DLD1 (cell line): ENCODE measurements around the gene CLDN4.
"Not testable (repeated sequence)": the region's sequence is repeated elsewhere in the genome, so short reads cannot be mapped to it uniquely, and the experiment has no call there.

Source experiments
- in situ Hi-C: cut with HindIII; loops from 2 replicates; pipeline ENCODE4 v1.10.0; 2017; ENCODE audit warnings: low sequenced_read_pairs

The CLDN4 gene, protein sequence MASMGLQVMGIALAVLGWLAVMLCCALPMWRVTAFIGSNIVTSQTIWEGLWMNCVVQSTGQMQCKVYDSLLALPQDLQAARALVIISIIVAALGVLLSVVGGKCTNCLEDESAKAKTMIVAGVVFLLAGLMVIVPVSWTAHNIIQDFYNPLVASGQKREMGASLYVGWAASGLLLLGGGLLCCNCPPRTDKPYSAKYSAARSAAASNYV

DNA sequence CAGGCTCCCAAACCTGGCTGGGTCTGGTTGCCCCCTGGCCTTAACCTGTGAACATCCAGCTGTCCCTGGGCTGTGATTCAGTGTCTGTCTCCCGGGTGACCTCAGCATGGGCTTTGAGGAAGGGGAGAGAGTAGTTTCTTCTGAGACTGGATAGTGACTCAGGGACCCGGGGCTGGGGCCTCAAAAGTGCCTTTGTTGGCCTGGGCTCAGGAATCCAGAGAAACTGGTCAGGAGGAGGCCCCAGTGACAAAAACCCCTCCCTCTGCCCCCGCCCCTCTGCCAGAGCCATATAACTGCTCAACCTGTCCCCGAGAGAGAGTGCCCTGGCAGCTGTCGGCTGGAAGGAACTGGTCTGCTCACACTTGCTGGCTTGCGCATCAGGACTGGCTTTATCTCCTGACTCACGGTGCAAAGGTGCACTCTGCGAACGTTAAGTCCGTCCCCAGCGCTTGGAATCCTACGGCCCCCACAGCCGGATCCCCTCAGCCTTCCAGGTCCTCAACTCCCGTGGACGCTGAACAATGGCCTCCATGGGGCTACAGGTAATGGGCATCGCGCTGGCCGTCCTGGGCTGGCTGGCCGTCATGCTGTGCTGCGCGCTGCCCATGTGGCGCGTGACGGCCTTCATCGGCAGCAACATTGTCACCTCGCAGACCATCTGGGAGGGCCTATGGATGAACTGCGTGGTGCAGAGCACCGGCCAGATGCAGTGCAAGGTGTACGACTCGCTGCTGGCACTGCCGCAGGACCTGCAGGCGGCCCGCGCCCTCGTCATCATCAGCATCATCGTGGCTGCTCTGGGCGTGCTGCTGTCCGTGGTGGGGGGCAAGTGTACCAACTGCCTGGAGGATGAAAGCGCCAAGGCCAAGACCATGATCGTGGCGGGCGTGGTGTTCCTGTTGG, at the start of gene CLDN4:
Gene CLDN4 (plus strand): TSS at position 316 of the 903 bp plus-strand sequence. CDS start 206 bp downstream, at position 522.
- in situ Hi-C loops, result no loop called here

DNA sequence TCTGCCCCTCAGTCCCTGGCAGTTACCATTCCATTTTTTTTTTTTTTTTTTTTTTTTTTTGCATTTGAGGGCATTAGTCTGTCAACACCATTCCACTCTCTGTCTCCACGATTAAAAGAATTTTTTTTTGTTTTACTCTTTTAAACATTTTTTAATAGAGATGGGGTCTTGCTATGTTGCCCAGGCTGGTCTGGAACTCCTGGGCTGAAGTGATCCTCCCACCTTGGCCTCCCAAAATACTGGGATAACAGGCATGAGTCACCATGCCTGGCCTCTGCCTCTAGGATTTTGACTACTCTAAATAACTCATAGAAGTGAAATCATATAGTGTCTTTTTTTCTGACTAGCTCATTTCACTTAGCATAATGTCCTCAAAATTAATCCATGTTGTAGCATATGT, 44.2 kb upstream of the CLDN4 start:
- in situ Hi-C loops, result no loop called here

DNA sequence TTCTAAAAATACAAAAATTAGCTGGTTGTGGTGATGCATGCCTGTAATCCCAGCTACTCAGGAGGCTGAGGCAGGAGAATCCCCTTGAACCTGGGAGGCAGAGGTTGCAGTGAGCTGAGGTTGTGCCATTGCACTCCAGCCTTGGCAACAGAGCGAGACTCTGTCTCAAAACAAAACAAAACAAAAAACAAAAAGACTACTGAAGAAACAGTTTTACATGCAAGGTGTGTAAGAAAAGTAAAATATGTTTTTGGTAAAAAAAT, 43.1 kb upstream of the CLDN4 start:
- in situ Hi-C loops, result not testable (repeated sequence)

DNA sequence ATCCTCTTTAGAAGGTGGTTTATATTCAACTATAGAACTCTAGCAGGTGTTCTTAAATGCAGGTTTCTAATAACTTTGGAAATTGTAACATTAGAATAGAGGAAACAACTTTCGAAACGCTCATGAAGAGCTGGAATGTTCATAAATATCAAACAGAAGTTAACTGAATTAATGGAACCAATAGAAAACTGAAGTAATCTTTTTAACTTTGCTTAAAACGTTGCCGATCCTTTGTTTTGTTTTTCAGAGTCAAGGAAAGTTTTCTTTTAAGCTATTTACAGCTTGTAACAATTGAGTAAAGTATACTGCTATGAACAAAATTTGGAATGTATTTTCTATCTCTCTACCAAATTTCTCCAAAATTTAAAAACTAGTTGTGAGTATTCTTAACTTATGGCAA, 41.7 kb upstream of the CLDN4 start:
- in situ Hi-C loops, result no loop called here

DNA sequence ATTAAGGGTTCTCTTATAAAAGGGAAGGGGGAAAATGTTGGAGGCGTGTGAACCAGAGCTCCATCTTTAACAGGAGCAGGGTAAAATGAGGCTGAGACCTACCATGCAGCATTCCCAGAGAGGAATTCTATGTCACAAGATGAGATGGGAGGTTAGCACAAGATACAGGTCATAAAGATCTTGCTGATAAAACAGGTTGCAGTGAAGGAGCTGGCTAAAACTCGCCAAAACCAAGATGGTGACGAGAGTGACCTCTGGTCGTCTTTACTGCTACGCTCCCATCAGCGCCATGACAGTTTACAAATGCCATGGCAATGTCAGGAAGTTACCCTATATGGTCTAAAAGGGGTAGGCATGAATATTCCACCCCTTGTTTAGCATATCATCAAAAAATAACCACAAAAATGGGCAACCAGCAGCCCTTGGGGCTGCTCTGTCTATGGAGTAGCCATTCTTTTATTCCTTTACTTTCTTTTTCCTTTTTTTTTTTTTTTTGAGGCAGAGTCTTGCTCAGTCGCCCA, 39.6 kb upstream of the CLDN4 start:
- in situ Hi-C loops, result not testable (repeated sequence)

DNA sequence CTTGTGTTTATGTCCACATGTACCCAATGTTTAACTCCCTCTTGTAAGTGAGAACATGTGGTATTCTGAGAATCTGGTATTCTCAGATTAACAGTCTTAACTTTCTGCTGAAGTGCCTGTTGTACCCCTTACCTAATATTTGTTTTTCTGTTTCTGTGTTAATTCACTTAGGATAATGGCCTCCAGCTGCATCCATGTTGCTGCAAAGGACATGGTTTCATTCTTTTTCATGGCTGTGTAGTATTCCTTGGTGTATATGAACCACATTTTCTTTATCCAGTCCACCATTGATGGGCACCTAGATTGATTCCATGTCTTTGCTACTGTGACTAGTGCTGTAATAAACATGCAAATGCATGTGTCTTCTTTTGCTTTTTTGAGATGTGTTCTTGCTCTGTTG, 35.6 kb upstream of the CLDN4 start:
- in situ Hi-C loops, result not testable (repeated sequence)

DNA sequence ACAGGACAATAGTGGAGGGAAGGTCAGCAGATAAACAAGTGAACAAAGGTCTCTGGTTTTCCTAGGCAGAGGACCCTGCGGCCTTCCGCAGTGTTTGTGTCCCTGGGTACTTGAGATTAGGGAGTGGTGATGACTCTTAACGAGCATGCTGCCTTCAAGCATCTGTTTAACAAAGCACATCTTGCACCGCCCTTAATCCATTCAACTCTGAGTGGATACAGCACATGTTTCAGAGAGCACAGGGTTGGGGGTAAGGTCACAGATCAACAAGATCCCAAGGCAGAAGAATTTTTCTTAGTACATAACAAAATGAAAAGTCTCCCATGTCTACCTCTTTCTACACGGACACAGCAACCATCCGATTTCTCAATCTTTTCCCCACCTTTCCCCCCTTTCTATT, 34.1 kb upstream of the CLDN4 start:
- in situ Hi-C loops, result not testable (repeated sequence)

DNA sequence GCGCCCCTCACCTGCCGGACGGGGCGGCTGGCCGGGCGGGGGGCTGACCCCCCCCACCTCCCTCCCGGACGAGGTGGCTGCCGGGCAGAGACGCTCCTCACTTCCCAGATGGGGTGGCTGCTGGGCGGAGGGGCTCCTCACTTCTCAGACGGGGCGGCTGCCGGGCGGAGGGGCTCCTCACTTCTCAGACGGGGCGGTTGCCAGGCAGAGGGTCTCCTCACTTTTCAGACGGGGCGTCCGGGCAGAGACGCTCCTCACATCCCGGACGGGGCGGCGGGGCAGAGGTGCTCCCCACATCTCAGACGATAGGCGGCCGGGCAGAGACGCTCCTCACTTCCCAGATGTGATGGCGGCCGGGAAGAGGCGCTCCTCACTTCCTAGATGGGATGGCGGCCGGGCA, 33.6 kb upstream of the CLDN4 start:
- in situ Hi-C loops, result not testable (repeated sequence)

DNA sequence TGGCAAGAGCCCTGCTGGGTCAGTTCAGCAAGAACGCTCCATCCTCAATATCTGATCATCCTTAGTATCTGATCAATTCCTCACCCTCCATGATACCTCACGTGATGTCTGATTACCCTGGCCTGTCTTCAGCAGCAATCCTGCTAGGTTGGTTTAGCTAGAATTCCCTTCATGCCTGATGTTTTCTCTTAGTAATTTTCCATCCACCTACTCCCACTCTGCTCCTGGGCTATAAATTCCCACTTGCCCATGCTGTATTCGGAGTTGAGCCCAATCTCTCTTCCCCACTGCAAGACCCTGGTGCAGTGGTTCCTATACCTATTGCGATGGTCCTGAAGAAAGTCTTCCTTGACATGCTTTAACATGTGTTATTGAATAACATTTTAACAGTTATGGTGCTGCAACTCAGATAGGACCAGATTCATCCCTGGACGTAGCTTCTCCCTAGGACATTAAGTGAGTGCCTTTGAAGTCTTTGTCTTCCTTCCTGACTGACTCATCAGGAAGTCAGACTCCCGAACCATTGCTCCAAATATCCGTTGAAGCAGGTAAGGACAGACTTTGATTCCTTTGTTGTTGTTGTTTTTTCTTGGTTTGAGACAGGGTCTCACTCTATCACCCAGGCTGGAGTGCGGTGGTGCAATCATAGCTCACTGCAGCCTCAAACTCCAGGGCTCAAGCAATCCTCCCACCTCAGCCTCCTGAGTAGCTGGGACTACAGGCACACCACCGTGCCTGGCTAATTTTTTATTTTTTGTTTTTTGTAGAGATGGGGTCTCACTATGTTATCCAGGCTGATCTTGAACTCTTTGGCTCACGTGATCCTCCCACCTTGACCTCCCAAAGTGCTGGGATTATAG, 31.3 kb upstream of the CLDN4 start:
- in situ Hi-C loops, result no loop called here

DNA sequence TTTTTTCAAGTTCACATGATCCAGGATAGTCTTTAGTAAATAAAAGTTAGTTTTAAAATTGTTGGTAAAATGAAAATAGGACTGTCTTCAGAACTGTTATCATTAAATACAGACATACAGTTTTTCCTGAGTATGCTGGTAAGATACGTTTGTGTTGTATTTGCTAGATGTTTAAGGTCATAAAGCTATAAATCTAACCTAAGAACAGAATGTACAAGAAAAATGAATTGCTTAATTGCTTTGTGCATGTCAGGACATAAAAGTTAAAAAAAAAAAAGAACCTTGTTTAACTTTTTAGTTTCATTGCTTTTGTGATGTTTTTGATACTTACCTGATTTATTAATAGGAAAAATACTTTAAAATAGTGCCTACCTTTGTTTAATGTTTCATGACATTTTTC, 29.2 kb upstream of the CLDN4 start:
- in situ Hi-C loops, result no loop called here

DNA sequence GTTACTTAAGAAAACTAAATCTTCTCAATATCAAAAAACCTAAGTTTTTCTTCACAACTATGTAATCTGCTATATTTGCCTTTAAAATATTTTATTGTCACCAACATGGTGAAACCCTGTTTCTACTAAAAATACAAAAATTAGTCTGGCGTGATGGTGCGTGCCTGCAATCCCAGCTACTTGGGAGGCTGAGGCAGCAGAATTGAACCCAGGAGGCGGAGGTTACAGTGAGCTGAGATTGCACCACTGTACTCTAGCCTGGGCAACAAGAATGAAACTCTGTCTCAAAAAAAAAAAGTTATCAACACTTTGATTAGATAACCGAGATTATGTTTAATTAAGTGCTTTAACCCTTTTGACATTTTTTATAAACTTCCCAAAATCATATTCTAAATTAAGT, 28.3 kb upstream of the CLDN4 start:
- in situ Hi-C loops, result no loop called here

DNA sequence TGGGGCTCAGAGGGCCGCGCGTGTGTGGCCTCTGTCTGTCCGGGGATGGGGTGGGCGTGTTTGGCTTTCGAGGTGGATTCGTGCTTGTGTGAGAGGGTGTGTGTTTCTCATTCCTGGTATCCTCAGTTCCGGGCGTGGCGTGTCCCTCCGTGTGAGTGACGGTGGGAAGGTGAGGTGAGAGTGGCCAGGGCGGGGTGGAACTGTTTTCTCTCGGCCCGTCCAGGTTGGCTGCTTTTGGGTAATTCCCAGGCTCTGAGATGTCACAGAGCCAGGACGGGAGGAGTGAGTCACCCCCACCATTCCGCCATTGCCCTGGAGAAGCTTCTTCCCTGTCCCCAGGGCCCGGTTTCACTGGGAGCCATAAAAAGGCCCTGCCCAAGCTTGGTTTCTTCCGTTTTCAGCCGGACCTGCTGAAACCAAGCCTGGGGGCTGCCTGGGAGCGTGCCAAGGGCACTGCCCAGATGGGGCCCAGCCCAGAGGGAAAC, 21.3 kb upstream of the CLDN4 start:
- in situ Hi-C loops, result no loop called here

DNA sequence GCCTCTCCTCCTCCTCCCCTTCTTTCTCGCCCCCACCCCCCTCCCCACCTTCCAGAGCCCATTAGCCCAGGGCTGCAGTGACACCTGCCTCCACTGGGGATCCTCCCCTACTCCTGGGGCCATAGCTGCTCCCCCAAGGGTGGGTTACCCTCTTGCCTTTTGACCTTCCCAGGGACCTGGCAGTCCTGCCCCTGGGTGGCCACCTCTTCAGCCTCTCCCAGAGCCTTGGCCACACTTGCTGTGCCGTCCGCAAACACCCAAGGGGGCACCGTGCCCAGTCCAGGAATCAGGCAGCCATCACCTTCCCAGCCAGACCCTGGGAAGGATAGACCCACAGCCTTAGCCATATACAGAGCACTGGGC, 19.8 kb upstream of the CLDN4 start:
- in situ Hi-C loops, result no loop called here

DNA sequence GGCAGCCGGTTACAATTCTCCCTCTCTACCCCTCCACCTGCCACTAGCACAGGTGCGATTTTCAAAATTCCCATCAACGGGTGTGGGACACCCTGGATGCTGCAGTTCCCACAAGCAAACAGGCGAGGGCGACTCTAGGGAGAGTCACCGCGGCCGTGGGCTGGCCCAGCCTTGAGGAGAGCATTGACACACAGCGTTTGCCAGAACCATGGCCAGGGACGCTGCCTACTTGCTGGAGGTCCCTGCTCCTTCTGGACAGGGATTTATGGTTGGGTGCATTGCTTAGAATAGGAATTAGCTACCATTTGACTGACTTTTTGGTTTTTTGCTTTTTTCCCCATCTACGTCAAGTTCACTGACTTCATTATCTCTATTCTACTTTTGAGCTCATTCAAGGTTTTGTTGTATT, 19.0 kb upstream of the CLDN4 start:
- in situ Hi-C loops, result no loop called here

DNA sequence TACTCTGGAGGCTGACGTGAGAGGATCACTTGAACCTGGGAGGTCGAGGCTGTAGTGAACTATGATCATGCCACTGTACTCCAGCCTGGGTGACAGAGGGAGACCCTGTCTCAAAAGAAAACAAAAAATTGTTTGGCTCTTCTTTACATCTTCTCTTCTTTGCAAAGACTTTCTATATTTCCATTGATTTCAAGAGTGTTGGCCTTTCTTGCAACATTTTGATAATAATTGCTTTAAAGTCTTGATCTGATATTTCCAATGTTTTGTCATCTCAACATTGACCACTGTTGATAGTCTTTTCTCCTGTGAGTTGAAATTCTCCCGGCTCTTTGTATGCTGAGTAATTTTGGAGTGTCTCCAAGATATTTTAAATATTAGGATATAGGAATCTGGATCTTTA, 17.8 kb upstream of the CLDN4 start:
- in situ Hi-C loops, result no loop called here

DNA sequence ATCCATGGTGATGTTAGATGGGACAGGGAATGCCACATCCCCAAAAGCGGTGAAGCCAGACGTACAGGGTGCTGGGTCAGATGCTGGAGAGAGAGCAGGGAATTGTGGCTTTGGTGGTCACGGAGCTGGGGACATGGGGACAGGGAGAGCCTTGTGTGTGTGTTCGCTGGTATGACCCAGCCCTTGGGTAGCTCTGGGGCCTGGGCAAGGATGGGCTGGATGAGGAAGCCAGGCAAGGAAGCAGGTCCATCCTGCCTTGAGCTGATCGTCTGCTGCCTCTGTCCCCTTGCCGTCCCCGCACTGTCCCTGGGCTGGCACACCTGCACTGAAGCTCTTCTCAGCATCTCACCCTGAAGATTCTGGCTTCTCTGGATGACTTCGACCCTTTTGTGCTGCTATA, 15.4 kb upstream of the CLDN4 start:
- in situ Hi-C loops, result no loop called here

DNA sequence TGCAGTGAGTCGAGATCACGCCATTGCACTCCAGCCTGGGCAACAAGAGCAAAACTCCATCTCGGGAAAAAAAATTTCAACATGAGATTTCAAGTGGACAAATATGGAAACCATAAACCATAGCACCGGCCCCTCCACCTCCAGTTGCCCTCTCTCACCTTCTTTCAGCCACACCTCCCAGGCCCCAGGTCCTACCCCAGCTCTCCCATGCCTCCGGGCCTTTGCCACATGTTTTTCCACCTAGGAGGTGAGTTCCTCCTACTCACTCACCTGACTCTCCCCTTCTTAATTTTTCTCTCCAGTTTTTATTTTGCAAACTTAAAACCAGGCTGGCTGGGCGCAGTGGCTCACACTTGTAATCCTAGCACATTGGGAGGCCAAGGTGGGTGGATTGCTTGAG, 13.7 kb upstream of the CLDN4 start:
- in situ Hi-C loops, result no loop called here

DNA sequence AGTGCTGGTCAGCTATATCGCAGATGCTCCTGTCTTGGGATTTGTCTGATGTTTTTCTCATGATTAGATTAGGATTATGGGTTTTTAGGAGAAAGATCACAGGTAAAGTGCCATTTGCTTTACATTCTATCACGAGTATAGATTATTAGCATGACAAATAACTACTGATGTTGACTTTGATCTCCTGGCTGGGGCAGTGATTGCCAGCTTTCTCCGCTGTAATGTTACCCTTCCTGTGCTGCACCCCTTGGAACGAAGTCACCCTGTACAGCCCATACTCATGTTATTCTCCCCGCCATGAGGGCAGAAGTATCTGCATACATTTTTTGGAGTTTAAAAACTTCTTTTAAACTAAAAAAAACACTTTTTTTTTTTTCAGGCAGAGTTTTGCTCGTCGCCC, 10.8 kb upstream of the CLDN4 start:
- in situ Hi-C loops, result no loop called here

DNA sequence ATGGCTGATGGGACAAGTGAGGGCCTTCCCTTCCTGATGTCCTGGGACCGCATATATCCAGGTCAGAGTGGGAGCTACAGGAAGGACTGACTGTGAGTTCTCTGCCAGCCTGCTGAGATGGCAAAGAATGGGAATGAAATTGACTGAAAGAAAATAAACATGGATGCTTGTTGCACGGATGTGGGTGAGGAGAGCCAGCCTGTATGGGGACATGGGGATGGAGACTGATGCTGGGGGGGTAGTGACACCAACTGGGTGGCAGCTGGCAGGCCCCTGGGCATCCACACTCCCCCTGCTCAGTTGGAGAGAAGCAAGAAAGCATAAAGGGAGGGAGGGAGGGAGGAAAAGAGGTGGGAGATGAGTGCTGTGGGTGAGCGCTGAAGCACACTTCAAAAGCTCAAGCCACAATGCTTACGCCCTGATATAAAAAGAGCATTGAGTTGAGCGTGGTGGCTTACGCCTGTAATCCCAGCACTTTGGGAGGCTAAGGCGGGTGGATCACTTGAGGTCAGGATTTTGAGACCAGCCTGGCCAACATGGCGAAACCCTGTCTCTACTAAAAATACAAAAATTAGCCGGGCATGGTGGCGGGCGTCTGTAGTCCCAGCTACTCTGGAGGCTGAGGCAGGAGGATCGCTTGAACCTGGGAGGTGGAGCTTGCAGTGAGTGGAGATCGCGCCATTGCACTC, 9.1 kb upstream of the CLDN4 start:
- in situ Hi-C loops, result not testable (repeated sequence)

DNA sequence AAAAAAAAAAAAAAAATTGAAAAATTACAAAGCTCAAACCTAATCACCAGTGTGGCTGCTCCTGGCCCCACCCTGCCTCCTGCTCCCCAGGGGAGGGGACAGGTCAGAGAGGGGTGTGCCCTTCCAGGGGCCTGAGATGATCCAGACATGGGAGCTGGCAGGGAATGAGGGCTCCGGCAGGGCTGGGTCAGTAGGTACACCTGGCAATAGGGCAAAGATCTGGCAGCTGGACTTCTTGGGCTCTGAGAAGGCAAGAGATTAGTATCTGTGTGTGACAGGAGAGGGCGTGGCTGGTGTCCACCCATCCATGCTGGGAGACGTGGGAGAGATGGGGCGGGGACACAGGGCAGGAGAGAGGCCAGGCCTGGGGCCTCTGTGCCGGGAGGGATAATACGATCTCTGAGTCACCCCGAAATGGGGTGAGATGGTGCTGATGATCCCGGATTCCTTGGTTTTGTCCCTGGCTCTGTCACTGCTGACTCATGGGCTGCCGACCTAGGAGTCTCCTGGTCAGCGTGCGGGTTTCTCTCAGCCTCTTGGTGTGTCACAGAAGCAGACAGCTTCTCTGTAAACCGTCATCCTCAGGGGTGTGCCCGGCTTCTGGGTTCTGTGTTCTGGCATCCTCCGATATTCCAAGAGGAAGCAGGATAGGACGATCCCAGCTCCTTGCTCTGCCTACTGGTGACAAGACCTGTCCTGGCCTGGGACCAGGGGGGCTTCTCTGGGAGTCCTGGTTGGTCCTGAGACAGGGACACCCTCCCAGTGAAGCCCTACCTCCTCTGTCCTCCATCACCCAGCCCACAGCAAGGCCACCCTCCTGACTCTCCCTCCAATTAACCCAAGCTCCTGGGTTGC, 8.2 kb upstream of the CLDN4 start:
- in situ Hi-C loops, result no loop called here
